SH-SY5Y (cell line): ENCODE measurements around the gene RBM19.

Experiments used
- GATA2 ChIP-seq: IDR thresholded peaks from 2 replicates; pipeline ENCODE4 v1.6.1; 2011; ENCODE audit warnings: mild to moderate bottlenecking, low read depth, low read length
- GATA3 ChIP-seq: IDR thresholded peaks from 2 replicates; pipeline ENCODE4 v1.6.1; 2011; ENCODE audit warnings: low read depth, mild to moderate bottlenecking, low read length, moderate library complexity

Gene RBM19

GRCh38 chr12:113949321-113950305, 16.5 kb downstream of the RBM19 start:
- TF ChIP-seq GATA3 (no peak), GATA2 (no peak)

- no peak for TF ChIP-seq GATA3
- no peak for TF ChIP-seq GATA2
Measured at GRCh38 chr12:113948151-113948914, 17.8 kb downstream of the RBM19 start.

- no peak for TF ChIP-seq GATA3
- TF ChIP-seq GATA2, result no peak
Measured at GRCh38 chr12:113946175-113946574, 19.9 kb downstream of the RBM19 start.

GRCh38 chr12:113945174-113946173, 20.7 kb downstream of the RBM19 start:
- TF ChIP-seq GATA2 (no peak), GATA3 (no peak)

- no peak for TF ChIP-seq GATA2
- TF ChIP-seq GATA3, result no peak
Measured at GRCh38 chr12:113942209-113942608, 23.9 kb downstream of the RBM19 start.

- no peak for TF ChIP-seq GATA2
- no peak for TF ChIP-seq GATA3
Measured at GRCh38 chr12:113941208-113941486, 25.0 kb downstream of the RBM19 start.

GRCh38 chr12:113940357-113941207, 25.5 kb downstream of the RBM19 start:
- TF ChIP-seq GATA3 (no peak), GATA2 (no peak)

- no peak for TF ChIP-seq GATA2
- TF ChIP-seq GATA3, result no peak
Measured at GRCh38 chr12:113939867-113940266, 26.3 kb downstream of the RBM19 start.

GRCh38 chr12:113938471-113938870, 27.7 kb downstream of the RBM19 start:
- no peak for TF ChIP-seq GATA3
- TF ChIP-seq GATA2, result no peak

- TF ChIP-seq GATA3, result no peak
- TF ChIP-seq GATA2, result no peak
Measured at GRCh38 chr12:113936460-113936859, 29.7 kb downstream of the RBM19 start.

- no peak for TF ChIP-seq GATA2
- no peak for TF ChIP-seq GATA3
Measured at GRCh38 chr12:113935459-113935858, 30.7 kb downstream of the RBM19 start.

GRCh38 chr12:113934946-113935345, 31.2 kb downstream of the RBM19 start:
- TF ChIP-seq GATA3 (no peak), GATA2 (no peak)

- TF ChIP-seq GATA3, result no peak
- no peak for TF ChIP-seq GATA2
Measured at GRCh38 chr12:113934060-113934814, 31.9 kb downstream of the RBM19 start.
